Measurements from ENCODE around the gene ZKSCAN5.

ZKSCAN5 gene

DNA sequence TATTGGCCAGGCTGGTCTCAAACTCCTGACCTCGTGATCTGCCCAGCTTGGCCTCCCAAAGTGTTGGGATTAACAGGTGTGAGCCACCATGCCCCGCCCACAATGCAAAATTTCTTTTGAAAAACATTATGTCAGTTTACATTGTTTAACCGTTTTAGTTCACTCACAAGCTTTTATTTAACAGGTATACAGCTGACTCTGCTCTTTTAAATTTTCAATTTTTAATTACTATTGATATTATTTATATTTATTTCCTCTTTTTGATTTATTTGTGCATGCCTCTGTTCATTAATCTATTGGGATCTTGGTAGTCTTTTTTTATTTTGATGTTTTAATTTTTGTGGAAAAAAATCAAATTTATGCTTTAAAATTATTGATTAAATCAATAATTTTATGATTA lies 16.9 kb downstream of the ZKSCAN5 start:
- no peaks in the 10 kb centered on the region for H3F3A ChIP-seq (ENCODE audit: low read depth)
- H3K36me3 ChIP-seq (ENCODE audit: insufficient read depth, low read length) = peaks cover 38% of the 10 kb centered on the region; the same call in 1 of the 2 replicates
- H3K9me2 ChIP-seq (replicated peaks; ENCODE audit: low read depth, low read length) = no peaks in the 10 kb centered on the region
- H3K27me3 ChIP-seq (ENCODE audit: insufficient read depth, low read length, poor library complexity, severe bottlenecking) = no peaks in the 10 kb centered on the region
- no peaks in the 10 kb centered on the region for H3K4me1 ChIP-seq (ENCODE audit: insufficient read depth, low read length, poor library complexity, severe bottlenecking)
- H3K9me3 ChIP-seq (ENCODE audit: insufficient read depth, low read depth, low read length) = no peaks in the 10 kb centered on the region
- no peak overlapping the region for H3K4me2 ChIP-seq (ENCODE audit: low read depth, low read length, poor library complexity, severe bottlenecking)
- no peak overlapping the region for H3K9ac ChIP-seq (ENCODE audit: low read depth, low read length, poor library complexity, severe bottlenecking)
- TF ChIP-seq CTCF (conservative IDR thresholded peaks at IDR 0.05; ENCODE audit: low read length) (no peak), EZH2phosphoT487 (IDR thresholded peaks at IDR 0.05; ENCODE audit: borderline replicate concordance) (no peak)
- H3K79me2 ChIP-seq (ENCODE audit: insufficient read depth, low read length) = no peaks in the 10 kb centered on the region
- H4K20me1 ChIP-seq (ENCODE audit: insufficient read depth, low read length, poor library complexity, severe bottlenecking) = no peaks in the 10 kb centered on the region
- H3K4me3 ChIP-seq (ENCODE audit: low read length, poor library complexity, severe bottlenecking) = no peak overlapping the region
- H2AFZ ChIP-seq (ENCODE audit: low read length) = no peak overlapping the region

DNA sequence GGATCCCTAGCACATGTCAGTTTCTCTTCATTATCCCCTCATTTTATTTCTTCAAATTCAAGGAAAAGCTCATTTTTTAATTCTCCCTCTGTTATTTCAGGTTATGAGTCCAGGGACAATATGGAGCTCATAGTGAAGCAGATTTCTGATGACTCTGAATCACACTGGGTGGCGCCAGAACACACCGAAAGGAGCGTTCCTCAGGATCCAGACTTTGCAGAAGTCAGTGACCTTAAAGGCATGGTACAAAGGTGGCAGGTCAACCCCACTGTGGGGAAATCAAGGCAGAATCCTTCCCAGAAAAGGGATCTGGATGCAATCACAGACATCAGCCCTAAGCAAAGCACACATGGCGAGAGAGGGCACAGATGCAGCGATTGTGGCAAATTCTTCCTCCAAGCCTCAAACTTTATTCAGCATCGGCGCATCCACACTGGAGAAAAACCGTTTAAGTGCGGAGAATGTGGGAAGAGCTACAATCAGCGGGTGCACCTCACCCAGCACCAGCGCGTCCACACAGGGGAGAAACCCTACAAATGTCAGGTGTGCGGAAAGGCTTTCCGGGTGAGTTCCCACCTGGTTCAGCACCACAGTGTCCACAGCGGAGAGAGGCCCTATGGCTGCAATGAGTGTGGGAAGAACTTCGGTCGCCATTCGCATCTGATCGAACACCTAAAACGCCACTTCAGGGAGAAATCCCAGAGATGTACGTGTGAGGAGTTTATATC lies 21.4 kb downstream of the ZKSCAN5 start:
- no peaks in the 10 kb centered on the region for H4K20me1 ChIP-seq (ENCODE audit: insufficient read depth, low read length, poor library complexity, severe bottlenecking)
- H3K4me1 ChIP-seq (ENCODE audit: insufficient read depth, low read length, poor library complexity, severe bottlenecking) = no peaks in the 10 kb centered on the region
- H2AFZ ChIP-seq (ENCODE audit: low read length) = no peak overlapping the region
- peaks cover 48% of the 10 kb centered on the region; the same call in 1 of the 2 replicates for H3K36me3 ChIP-seq (ENCODE audit: insufficient read depth, low read length)
- H3K27me3 ChIP-seq (ENCODE audit: insufficient read depth, low read length, poor library complexity, severe bottlenecking) = no peaks in the 10 kb centered on the region
- no peaks in the 10 kb centered on the region for H3K9me2 ChIP-seq (replicated peaks; ENCODE audit: low read depth, low read length)
- no peak overlapping the region for H3K9ac ChIP-seq (ENCODE audit: low read depth, low read length, poor library complexity, severe bottlenecking)
- no peak overlapping the region for H3K4me3 ChIP-seq (ENCODE audit: low read length, poor library complexity, severe bottlenecking)
- no peak overlapping the region for H3K4me2 ChIP-seq (ENCODE audit: low read depth, low read length, poor library complexity, severe bottlenecking)
- no peaks in the 10 kb centered on the region for H3F3A ChIP-seq (ENCODE audit: low read depth)
- TF ChIP-seq EZH2phosphoT487 (IDR thresholded peaks at IDR 0.05; ENCODE audit: borderline replicate concordance) = no peak
- peak; percentile 61 for TF ChIP-seq CTCF (conservative IDR thresholded peaks at IDR 0.05; ENCODE audit: low read length)
- H3K79me2 ChIP-seq (ENCODE audit: insufficient read depth, low read length) = no peaks in the 10 kb centered on the region
- peaks cover 5% of the 10 kb centered on the region; the same call in 1 of the 2 replicates for H3K9me3 ChIP-seq (ENCODE audit: insufficient read depth, low read depth, low read length)

- no peak for TF ChIP-seq CTCF (conservative IDR thresholded peaks at IDR 0.05; ENCODE audit: low read length)
- no peak for TF ChIP-seq EZH2phosphoT487 (IDR thresholded peaks at IDR 0.05; ENCODE audit: borderline replicate concordance)
- no peak overlapping the region for H3K9ac ChIP-seq (ENCODE audit: low read depth, low read length, poor library complexity, severe bottlenecking)
- H3K9me3 ChIP-seq (ENCODE audit: insufficient read depth, low read depth, low read length) = peaks cover 27% of the 10 kb centered on the region; the same call in 1 of the 2 replicates
These were observed 26.9 kb downstream of the ZKSCAN5 start for GRCh38 chr7:99531354-99531765.

More at GRCh38 chr7:99531354-99531765, 26.9 kb downstream of the ZKSCAN5 start:
- H3K4me2 ChIP-seq (ENCODE audit: low read depth, low read length, poor library complexity, severe bottlenecking) = no peak overlapping the region
- H4K20me1 ChIP-seq (ENCODE audit: insufficient read depth, low read length, poor library complexity, severe bottlenecking) = no peaks in the 10 kb centered on the region
- no peak overlapping the region for H2AFZ ChIP-seq (ENCODE audit: low read length)
- H3K4me1 ChIP-seq (ENCODE audit: insufficient read depth, low read length, poor library complexity, severe bottlenecking) = no peaks in the 10 kb centered on the region
- no peaks in the 10 kb centered on the region for H3K27me3 ChIP-seq (ENCODE audit: insufficient read depth, low read length, poor library complexity, severe bottlenecking)
- no peak overlapping the region for H3K4me3 ChIP-seq (ENCODE audit: low read length, poor library complexity, severe bottlenecking)
- peaks cover 59% of the 10 kb centered on the region; the same call in 1 of the 2 replicates for H3K36me3 ChIP-seq (ENCODE audit: insufficient read depth, low read length)
- H3F3A ChIP-seq (ENCODE audit: low read depth) = no peaks in the 10 kb centered on the region
- H3K9me2 ChIP-seq (replicated peaks; ENCODE audit: low read depth, low read length) = no peaks in the 10 kb centered on the region
- H3K79me2 ChIP-seq (ENCODE audit: insufficient read depth, low read length) = no peaks in the 10 kb centered on the region
